ENCODE data around the gene RSPO4.

DNA sequence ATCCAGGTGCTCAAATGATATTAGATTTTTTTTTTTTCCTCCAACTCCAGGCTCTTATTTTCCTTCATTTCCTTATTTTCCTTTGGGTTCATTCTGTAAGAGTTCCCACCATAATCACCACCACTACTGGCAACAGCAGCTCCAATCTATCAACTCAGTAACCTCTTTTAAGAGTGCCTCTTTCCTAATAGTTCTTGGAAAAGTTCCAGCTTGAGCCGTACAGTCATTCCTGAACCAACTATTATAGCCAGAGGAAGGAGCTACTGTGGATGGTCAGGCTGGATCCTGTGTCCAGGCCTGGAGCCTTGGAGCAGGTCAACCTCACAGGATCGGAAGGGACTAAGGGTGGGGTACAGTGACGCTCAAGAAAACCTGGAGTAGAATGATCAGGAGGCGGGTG, 81.8 kb downstream of the RSPO4 start:
- TF ChIP-seq EZH2 (IDR thresholded peaks at IDR 0.05; ENCODE audit: borderline replicate concordance, low read depth, low read length, poor library complexity, severe bottlenecking) (no peak), CTCF (conservative IDR thresholded peaks at IDR 0.05; ENCODE audit: low read depth, low read length) (no peak)
